ENCODE results near the gene PID1. TPM values are rescaled to one million over a fixed set of nuclear protein-coding genes. Genes with fewer than 3 reads are reported as not detected.

Gene PID1
- total and polyA plus RNA-seq, 5 donors from 2014 or later = 0.09 TPM; not detected in 4

DNA sequence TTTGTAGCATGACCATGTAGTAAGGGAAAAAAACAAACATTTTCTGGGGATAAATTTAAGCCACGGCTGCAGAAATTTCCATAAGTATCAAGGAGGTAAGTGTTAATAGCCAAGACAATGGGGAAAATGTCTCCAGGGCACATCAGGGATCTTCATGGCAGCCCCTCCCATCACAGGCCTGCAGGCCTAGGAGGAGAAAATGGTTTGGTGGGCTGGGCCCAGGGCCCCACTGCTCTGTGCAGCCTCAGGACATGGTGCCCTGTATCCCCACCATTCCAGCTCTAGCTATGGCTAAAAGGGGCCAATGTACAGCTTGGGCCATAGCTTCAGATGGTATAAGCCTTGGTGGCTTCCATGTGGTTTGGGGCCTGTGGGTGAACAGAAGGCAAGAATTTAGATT is 271.8 kb downstream of the PID1 start:
- no peak for DNase-seq
- Histone ChIP-seq H3K4me1 (ENCODE audit: control insufficient read depth, insufficient read depth, low read length, poor library complexity, severe bottlenecking) (no peaks in the 10 kb centered on the region), H3K27ac (ENCODE audit: insufficient read depth, low read length, poor library complexity, severe bottlenecking) (no peak overlapping the region), H3K36me3 (ENCODE audit: control insufficient read depth, insufficient read depth, low read length) (no peaks in the 10 kb centered on the region), H3K27me3 (ENCODE audit: control insufficient read depth, insufficient read depth, low read length) (no peaks in the 10 kb centered on the region), H3K4me3 (ENCODE audit: low read depth, low read length) (no peak overlapping the region), H3K9me3 (ENCODE audit: control insufficient read depth in 2 of 2, low read length in 2 of 2) (peaks cover 0 to 9% of the 10 kb centered on the region in 2 experiments)
- no peaks in the 10 kb centered on the region for H3K36me3 Mint-ChIP-seq
- no peaks in the 10 kb centered on the region for H3K4me1 Mint-ChIP-seq
- H3K9me3 Mint-ChIP-seq = peaks cover 3 to 27% (median 13%) of the 10 kb centered on the region in 7 donors
- H3K4me3 Mint-ChIP-seq = no peak overlapping the region
- H3K27me3 Mint-ChIP-seq = no peaks in the 10 kb centered on the region
- H3K27ac Mint-ChIP-seq = no peak overlapping the region
- no peak for ATAC-seq (ENCODE audit: low read depth in 2 of 2)

- H3K27ac ChIP-seq (ENCODE audit: insufficient read depth, low read length, poor library complexity, severe bottlenecking) = no peak overlapping the region
Measured at GRCh38 chr2:228988786-228989185, 282.3 kb downstream of the PID1 start.

DNA sequence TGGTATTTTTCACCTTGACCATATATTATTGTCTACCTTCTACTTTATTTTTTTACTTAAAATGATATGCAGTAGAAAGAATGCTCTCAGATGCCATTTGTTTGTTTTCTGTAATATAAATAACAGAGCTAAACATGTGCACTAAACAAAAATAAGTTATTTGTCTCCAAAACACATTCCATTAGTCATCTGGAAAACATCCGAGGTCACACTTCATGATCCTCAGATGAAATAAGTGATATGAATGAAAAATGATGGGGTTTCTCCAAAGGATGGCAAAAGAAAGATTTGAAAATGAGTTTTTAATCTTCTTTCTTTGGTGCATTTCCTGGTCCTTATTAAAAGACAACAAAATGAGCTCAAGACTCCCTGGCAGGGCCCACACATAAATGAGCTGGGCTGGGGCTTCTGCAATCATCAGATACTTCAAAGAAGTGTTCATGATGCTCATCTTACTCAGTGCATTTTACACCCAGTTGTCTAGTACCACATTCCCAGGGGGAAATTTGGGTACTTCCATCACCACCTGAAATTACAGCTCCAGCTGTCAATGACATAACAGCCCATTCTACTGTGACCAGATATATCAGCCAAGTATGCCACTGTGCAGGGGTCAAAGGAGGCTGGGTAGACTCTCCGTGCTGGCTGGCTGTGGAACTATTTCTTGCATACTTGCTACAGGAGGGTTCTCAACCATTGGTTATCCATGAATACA is 283.5 kb downstream of the PID1 start:
- Mint-ChIP-seq H3K4me3 (no peak overlapping the region), H3K27me3 (no peaks in the 10 kb centered on the region), H3K36me3 (no peaks in the 10 kb centered on the region), H3K27ac (no peak overlapping the region), H3K4me1 (no peaks in the 10 kb centered on the region), H3K9me3 (peaks cover 3 to 10% (median 4%) of the 10 kb centered on the region in 7 donors)
- DNase-seq (no peak), ATAC-seq (ENCODE audit: low read depth in 2 of 2) (no peak)
- Histone ChIP-seq H3K9me3 (ENCODE audit: control insufficient read depth in 2 of 2, low read length in 2 of 2) (no peaks in the 10 kb centered on the region), H3K4me3 (ENCODE audit: low read depth, low read length) (no peak overlapping the region), H3K27me3 (ENCODE audit: control insufficient read depth, insufficient read depth, low read length) (no peaks in the 10 kb centered on the region), H3K4me1 (ENCODE audit: control insufficient read depth, insufficient read depth, low read length, poor library complexity, severe bottlenecking) (no peaks in the 10 kb centered on the region), H3K36me3 (ENCODE audit: control insufficient read depth, insufficient read depth, low read length) (no peaks in the 10 kb centered on the region), H3K27ac (ENCODE audit: insufficient read depth, low read length, poor library complexity, severe bottlenecking) (no peak overlapping the region)

More at GRCh38 chr2:228988786-228989185, 282.3 kb downstream of the PID1 start:
- DNase-seq (no peak), ATAC-seq (ENCODE audit: low read depth in 2 of 2) (no peak)
- Mint-ChIP-seq H3K9me3 (peaks cover 3 to 15% (median 6%) of the 10 kb centered on the region in 7 donors), H3K4me1 (no peaks in the 10 kb centered on the region), H3K4me3 (no peak overlapping the region), H3K36me3 (no peaks in the 10 kb centered on the region), H3K27me3 (no peaks in the 10 kb centered on the region), H3K27ac (no peak overlapping the region)
- no peaks in the 10 kb centered on the region for H3K4me1 ChIP-seq (ENCODE audit: control insufficient read depth, insufficient read depth, low read length, poor library complexity, severe bottlenecking)
- H3K36me3 ChIP-seq (ENCODE audit: control insufficient read depth, insufficient read depth, low read length) = no peaks in the 10 kb centered on the region
- H3K4me3 ChIP-seq (ENCODE audit: low read depth, low read length) = no peak overlapping the region
- H3K9me3 ChIP-seq (ENCODE audit: control insufficient read depth in 2 of 2, low read length in 2 of 2) = no peaks in the 10 kb centered on the region
- no peaks in the 10 kb centered on the region for H3K27me3 ChIP-seq (ENCODE audit: control insufficient read depth, insufficient read depth, low read length)

GRCh38 chr2:228986961-228987360 is 284.1 kb downstream of the PID1 start:
- Mint-ChIP-seq H3K4me3 (no peak overlapping the region), H3K27me3 (no peaks in the 10 kb centered on the region), H3K9me3 (peaks cover 3 to 12% (median 5%) of the 10 kb centered on the region in 7 donors), H3K36me3 (no peaks in the 10 kb centered on the region), H3K27ac (no peak overlapping the region), H3K4me1 (no peaks in the 10 kb centered on the region)
- Histone ChIP-seq H3K36me3 (ENCODE audit: control insufficient read depth, insufficient read depth, low read length) (no peaks in the 10 kb centered on the region), H3K4me1 (ENCODE audit: control insufficient read depth, insufficient read depth, low read length, poor library complexity, severe bottlenecking) (no peaks in the 10 kb centered on the region), H3K4me3 (ENCODE audit: low read depth, low read length) (no peak overlapping the region), H3K27ac (ENCODE audit: insufficient read depth, low read length, poor library complexity, severe bottlenecking) (no peak overlapping the region), H3K9me3 (ENCODE audit: control insufficient read depth in 2 of 2, low read length in 2 of 2) (no peaks in the 10 kb centered on the region), H3K27me3 (ENCODE audit: control insufficient read depth, insufficient read depth, low read length) (no peaks in the 10 kb centered on the region)
- DNase-seq (no peak), ATAC-seq (ENCODE audit: low read depth in 2 of 2) (no peak)

GRCh38 chr2:228983700-228984099 is 287.4 kb downstream of the PID1 start:
- no peaks in the 10 kb centered on the region for H3K9me3 ChIP-seq (ENCODE audit: control insufficient read depth in 2 of 2, low read length in 2 of 2)
- no peak overlapping the region for H3K27ac ChIP-seq (ENCODE audit: insufficient read depth, low read length, poor library complexity, severe bottlenecking)
- H3K4me1 Mint-ChIP-seq = no peaks in the 10 kb centered on the region
- DNase-seq (no peak), ATAC-seq (ENCODE audit: low read depth in 2 of 2) (no peak)
- no peaks in the 10 kb centered on the region for H3K27me3 Mint-ChIP-seq
- H3K36me3 ChIP-seq (ENCODE audit: control insufficient read depth, insufficient read depth, low read length) = no peaks in the 10 kb centered on the region
- H3K4me3 ChIP-seq (ENCODE audit: low read depth, low read length) = no peak overlapping the region
- H3K27me3 ChIP-seq (ENCODE audit: control insufficient read depth, insufficient read depth, low read length) = no peaks in the 10 kb centered on the region
- peaks cover 5 to 30% (median 6%) of the 10 kb centered on the region in 7 donors for H3K9me3 Mint-ChIP-seq
- no peaks in the 10 kb centered on the region for H3K4me1 ChIP-seq (ENCODE audit: control insufficient read depth, insufficient read depth, low read length, poor library complexity, severe bottlenecking)
- H3K4me3 Mint-ChIP-seq = no peak overlapping the region
- no peak overlapping the region for H3K27ac Mint-ChIP-seq
- H3K36me3 Mint-ChIP-seq = no peaks in the 10 kb centered on the region

- no peaks in the 10 kb centered on the region for H3K36me3 ChIP-seq (ENCODE audit: control insufficient read depth, insufficient read depth, low read length)
- H3K4me3 Mint-ChIP-seq = no peak overlapping the region
- H3K4me3 ChIP-seq (ENCODE audit: low read depth, low read length) = no peak overlapping the region
- peaks cover 0 to 17% (median 4%) of the 10 kb centered on the region in 7 donors for H3K9me3 Mint-ChIP-seq
- no peak overlapping the region for H3K27ac ChIP-seq (ENCODE audit: insufficient read depth, low read length, poor library complexity, severe bottlenecking)
- H3K4me1 Mint-ChIP-seq = no peaks in the 10 kb centered on the region
- no peak overlapping the region for H3K27ac Mint-ChIP-seq
- H3K4me1 ChIP-seq (ENCODE audit: control insufficient read depth, insufficient read depth, low read length, poor library complexity, severe bottlenecking) = no peaks in the 10 kb centered on the region
- DNase-seq = no peak
- H3K36me3 Mint-ChIP-seq = no peaks in the 10 kb centered on the region
- H3K27me3 Mint-ChIP-seq = no peaks in the 10 kb centered on the region
- no peaks in the 10 kb centered on the region for H3K27me3 ChIP-seq (ENCODE audit: control insufficient read depth, insufficient read depth, low read length)
- H3K9me3 ChIP-seq (ENCODE audit: control insufficient read depth in 2 of 2, low read length in 2 of 2) = no peaks in the 10 kb centered on the region
- ATAC-seq (ENCODE audit: low read depth in 2 of 2) = no peak
Measured at GRCh38 chr2:228974169-228974568, 296.9 kb downstream of the PID1 start.
